ENCODE data around the gene TMEM175. TPM values are rescaled to one million over a fixed set of nuclear protein-coding genes. Genes with fewer than 3 reads are reported as not detected.

The TMEM175 gene
- total RNA-seq, 2 experiments from 2014 or later: 51.3 to 57.7 TPM

DNA sequence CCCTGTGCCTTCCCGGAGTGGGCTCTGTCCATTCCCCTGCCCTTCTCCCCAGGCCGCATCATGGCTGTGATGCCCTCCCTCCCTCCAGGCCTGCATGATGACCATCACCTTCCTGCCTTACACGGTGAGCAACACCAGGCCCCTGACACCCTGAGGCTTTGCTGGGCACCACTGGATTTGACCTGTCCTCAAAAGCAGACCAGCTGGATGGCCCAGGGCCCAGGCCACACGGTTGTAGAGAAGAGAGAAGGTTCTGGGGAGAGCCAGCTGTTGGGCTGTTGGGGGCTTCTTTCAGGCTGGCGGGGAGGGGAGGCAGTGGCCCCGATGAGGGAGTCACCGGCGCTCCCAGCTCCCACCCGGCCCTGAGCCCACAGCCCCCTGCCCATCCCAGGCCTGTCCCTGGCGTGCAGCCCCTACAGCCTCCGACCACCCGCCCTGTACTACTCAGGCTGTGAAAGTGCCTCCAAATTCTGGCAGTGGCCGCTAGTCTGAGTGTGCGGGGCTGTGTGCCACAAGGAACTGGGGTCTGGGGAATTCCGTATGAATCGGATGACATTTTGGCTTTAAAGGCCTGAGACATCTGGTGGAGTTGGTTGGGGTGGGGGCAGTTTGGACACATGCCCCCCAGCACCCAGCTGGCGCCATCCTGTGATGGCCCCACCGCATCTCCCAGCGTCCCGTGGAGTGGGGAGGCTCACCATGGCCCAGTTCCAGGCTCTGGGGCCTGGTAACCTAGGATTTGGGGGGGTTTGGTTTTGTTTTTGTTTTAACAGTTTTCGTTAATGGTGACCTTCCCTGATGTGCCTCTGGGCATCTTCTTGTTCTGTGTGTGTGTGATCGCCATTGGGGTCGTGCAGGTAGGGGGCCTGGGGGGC is 19.6 kb downstream of the TMEM175 start:
- Mint-ChIP-seq H3K36me3 (ENCODE audit: low read depth) (peaks cover 24% of the 10 kb centered on the region), H3K4me3 (no peak overlapping the region), H3K4me1 (ENCODE audit: low read depth) (no peaks in the 10 kb centered on the region), H3K27me3 (no peaks in the 10 kb centered on the region), H3K9me3 (no peaks in the 10 kb centered on the region), H3K27ac (no peak overlapping the region)
- no peak overlapping the region for H3K4me3 ChIP-seq (ENCODE audit: low read length)
- peaks cover 5% of the 10 kb centered on the region for H3K36me3 ChIP-seq (ENCODE audit: insufficient read depth, low read length)
- TF ChIP-seq, protein P1, sequence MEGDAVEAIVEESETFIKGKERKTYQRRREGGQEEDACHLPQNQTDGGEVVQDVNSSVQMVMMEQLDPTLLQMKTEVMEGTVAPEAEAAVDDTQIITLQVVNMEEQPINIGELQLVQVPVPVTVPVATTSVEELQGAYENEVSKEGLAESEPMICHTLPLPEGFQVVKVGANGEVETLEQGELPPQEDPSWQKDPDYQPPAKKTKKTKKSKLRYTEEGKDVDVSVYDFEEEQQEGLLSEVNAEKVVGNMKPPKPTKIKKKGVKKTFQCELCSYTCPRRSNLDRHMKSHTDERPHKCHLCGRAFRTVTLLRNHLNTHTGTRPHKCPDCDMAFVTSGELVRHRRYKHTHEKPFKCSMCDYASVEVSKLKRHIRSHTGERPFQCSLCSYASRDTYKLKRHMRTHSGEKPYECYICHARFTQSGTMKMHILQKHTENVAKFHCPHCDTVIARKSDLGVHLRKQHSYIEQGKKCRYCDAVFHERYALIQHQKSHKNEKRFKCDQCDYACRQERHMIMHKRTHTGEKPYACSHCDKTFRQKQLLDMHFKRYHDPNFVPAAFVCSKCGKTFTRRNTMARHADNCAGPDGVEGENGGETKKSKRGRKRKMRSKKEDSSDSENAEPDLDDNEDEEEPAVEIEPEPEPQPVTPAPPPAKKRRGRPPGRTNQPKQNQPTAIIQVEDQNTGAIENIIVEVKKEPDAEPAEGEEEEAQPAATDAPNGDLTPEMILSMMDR (IDR thresholded peaks at IDR 0.05): no peak
- H3K4me1 ChIP-seq (ENCODE audit: insufficient read depth, low read length): no peaks in the 10 kb centered on the region
- no peak for ATAC-seq (ENCODE audit: poor library complexity)
- H3K27me3 ChIP-seq (ENCODE audit: control insufficient read depth in 1 of 2, insufficient read depth in 2 of 2, low read length in 2 of 2): no peaks in the 10 kb centered on the region
- DNase-seq: peak in 1 of 14 experiments; percentile 6
- no peaks in the 10 kb centered on the region for H3K9me3 ChIP-seq (ENCODE audit: control insufficient read depth in 1 of 2, insufficient read depth in 1 of 2, low read length in 2 of 2)
- CTCF ChIA-PET: no interaction called here
- POLR2A ChIA-PET: no interaction called here
- no peak overlapping the region for H3K27ac ChIP-seq (ENCODE audit: low read depth in 1 of 2, low read length in 2 of 2)
- intact Hi-C loops (cut with DNase I, micrococcal nuclease): no loop called here

DNA sequence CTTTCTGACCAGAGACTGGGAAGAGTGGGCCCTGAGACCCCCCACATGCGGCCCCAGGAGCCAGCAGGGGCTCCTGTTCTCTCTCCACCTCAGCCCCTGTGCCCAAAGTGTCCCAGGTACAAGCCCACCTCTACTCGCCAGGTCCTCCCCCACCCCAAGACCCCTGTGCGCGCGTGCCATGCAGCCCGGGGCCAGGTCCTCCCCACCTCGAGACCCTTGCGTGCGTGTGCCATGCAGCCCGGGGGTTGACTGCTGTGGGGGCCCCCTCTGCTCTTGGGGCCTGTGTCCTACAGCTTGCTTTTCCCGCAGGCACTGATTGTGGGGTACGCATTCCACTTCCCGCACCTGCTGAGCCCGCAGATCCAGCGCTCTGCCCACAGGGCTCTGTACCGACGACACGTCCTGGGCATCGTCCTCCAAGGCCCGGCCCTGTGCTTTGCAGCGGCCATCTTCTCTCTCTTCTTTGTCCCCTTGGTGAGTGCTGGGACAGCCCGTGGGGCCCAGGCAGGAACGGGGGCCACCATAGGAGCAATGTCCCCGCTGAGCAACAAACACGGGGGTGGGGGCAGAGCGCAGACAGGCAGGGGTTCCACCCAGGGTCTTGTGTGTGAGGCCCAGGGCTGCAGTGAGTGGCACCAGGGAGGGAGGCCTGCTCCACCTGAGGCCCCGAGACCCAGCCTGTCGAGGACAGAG is 20.8 kb downstream of the TMEM175 start:
- peaks cover 0 to 5% of the 10 kb centered on the region in 2 experiments for H3K9me3 ChIP-seq (ENCODE audit: control insufficient read depth in 1 of 2, insufficient read depth in 1 of 2, low read length in 2 of 2)
- Mint-ChIP-seq H3K9me3 (no peaks in the 10 kb centered on the region), H3K27me3 (no peaks in the 10 kb centered on the region), H3K27ac (no peak overlapping the region), H3K4me1 (ENCODE audit: low read depth) (no peaks in the 10 kb centered on the region), H3K36me3 (ENCODE audit: low read depth) (peaks cover 24% of the 10 kb centered on the region), H3K4me3 (no peak overlapping the region)
- no peaks in the 10 kb centered on the region for H3K4me1 ChIP-seq (ENCODE audit: insufficient read depth, low read length)
- ATAC-seq (ENCODE audit: poor library complexity) (no peak), DNase-seq (peak in 1 of 14 experiments; percentile 8)
- ChIA-PET CTCF (no interaction called here), POLR2A (no interaction called here)
- H3K36me3 ChIP-seq (ENCODE audit: insufficient read depth, low read length): peaks cover 5% of the 10 kb centered on the region
- H3K27ac ChIP-seq (ENCODE audit: low read depth in 1 of 2, low read length in 2 of 2): no peak overlapping the region
- TF ChIP-seq, protein P1 (IDR thresholded peaks at IDR 0.05): no peak
- no peaks in the 10 kb centered on the region for H3K27me3 ChIP-seq (ENCODE audit: control insufficient read depth in 1 of 2, insufficient read depth in 2 of 2, low read length in 2 of 2)
- no peak overlapping the region for H3K4me3 ChIP-seq (ENCODE audit: low read length)
- intact Hi-C loops (cut with DNase I, micrococcal nuclease): no loop called here

DNA sequence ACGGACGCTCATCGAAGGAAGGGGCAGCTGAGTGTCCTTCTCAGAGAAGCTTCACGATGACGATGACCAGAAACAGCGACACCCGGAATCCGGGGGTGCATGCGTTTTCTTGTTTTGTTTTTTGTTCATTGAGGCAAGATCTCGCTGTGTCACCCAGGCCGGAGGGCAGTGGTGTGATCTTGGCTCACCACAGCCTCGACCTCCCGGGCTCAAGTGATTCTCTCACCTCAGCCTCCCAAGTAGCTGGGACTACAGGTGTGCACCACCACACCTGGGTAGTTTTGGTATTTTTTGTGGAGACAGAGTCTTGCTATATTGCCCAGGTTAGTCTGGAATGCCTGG is 21.3 kb downstream of the TMEM175 start:
- Histone ChIP-seq H3K27ac (ENCODE audit: low read depth in 1 of 2, low read length in 2 of 2) (no peak overlapping the region), H3K9me3 (ENCODE audit: control insufficient read depth in 1 of 2, insufficient read depth in 1 of 2, low read length in 2 of 2) (peaks cover 0 to 6% of the 10 kb centered on the region in 2 experiments), H3K36me3 (ENCODE audit: insufficient read depth, low read length) (peaks cover 5% of the 10 kb centered on the region), H3K27me3 (ENCODE audit: control insufficient read depth in 1 of 2, insufficient read depth in 2 of 2, low read length in 2 of 2) (no peaks in the 10 kb centered on the region), H3K4me3 (ENCODE audit: low read length) (no peak overlapping the region), H3K4me1 (ENCODE audit: insufficient read depth, low read length) (no peaks in the 10 kb centered on the region)
- ChIA-PET POLR2A (no interaction called here), CTCF (no interaction called here)
- Mint-ChIP-seq H3K27ac (no peak overlapping the region), H3K36me3 (ENCODE audit: low read depth) (peaks cover 25% of the 10 kb centered on the region), H3K4me3 (no peak overlapping the region), H3K4me1 (ENCODE audit: low read depth) (no peaks in the 10 kb centered on the region), H3K9me3 (no peaks in the 10 kb centered on the region), H3K27me3 (no peaks in the 10 kb centered on the region)
- no peak for DNase-seq
- TF ChIP-seq, protein P1 (IDR thresholded peaks at IDR 0.05): no peak
- ATAC-seq (ENCODE audit: poor library complexity): no peak
- intact Hi-C loops (cut with DNase I, micrococcal nuclease): no loop called here

Data from CD4-positive, alpha-beta T cell (primary cell).